GM12872 (cell line): ENCODE results near the gene WWOX.

ENCODE experiments used
- CTCF ChIP-seq: IDR thresholded peaks from 3 replicates; pipeline ENCODE4 v1.5.1; 2011; ENCODE audit warnings: low read depth, mild to moderate bottlenecking, low read length, moderate library complexity; ENCODE audit not compliant: insufficient read depth

Gene WWOX

GRCh38 chr16:79062336-79062735 is 962.9 kb downstream of the WWOX start:
- TF ChIP-seq CTCF: no peak

GRCh38 chr16:79062821-79063220 is 963.4 kb downstream of the WWOX start:
- TF ChIP-seq CTCF: no peak

- no peak for TF ChIP-seq CTCF
Observed at GRCh38 chr16:79064256-79064972, 965.0 kb downstream of the WWOX start.

GRCh38 chr16:79066561-79066960 is 967.1 kb downstream of the WWOX start:
- no peak for TF ChIP-seq CTCF

- no peak for TF ChIP-seq CTCF
Observed at GRCh38 chr16:79067600-79067999, 968.1 kb downstream of the WWOX start.

GRCh38 chr16:79069121-79069520 is 969.7 kb downstream of the WWOX start:
- no peak for TF ChIP-seq CTCF

- no peak for TF ChIP-seq CTCF
Observed at GRCh38 chr16:79069633-79070032, 970.2 kb downstream of the WWOX start.

- TF ChIP-seq CTCF: no peak
Observed at GRCh38 chr16:79071424-79071823, 972.0 kb downstream of the WWOX start.
